HG03097 (cell line): ENCODE measurements around the gene SPAG16.
"Not testable (repeated sequence)": the region's sequence is repeated elsewhere in the genome, so short reads cannot be mapped to it uniquely, and the experiment has no call there.

ENCODE experiments used
- ATAC-seq: cut with Tn5 transposase; IDR thresholded peaks from one replicate; pipeline ENCODE4 v1.9.1; 2021; ENCODE audit not compliant: unreplicated experiment, low FRiP score

Gene SPAG16

GRCh38 chr2:213266421-213266820 is 17.8 kb upstream of the SPAG16 start:
- no peak for ATAC-seq

GRCh38 chr2:213271947-213272346 is 12.3 kb upstream of the SPAG16 start:
- ATAC-seq: no peak

GRCh38 chr2:213274143-213274542 is 10.1 kb upstream of the SPAG16 start:
- no peak for ATAC-seq

- no peak for ATAC-seq
Observed at GRCh38 chr2:213275265-213275664, 9.0 kb upstream of the SPAG16 start.

- ATAC-seq: not testable (repeated sequence)
Observed at GRCh38 chr2:213277134-213277533, 7.1 kb upstream of the SPAG16 start.

- no peak for ATAC-seq
Observed at GRCh38 chr2:213279116-213279620, 5.1 kb upstream of the SPAG16 start.

- no peak for ATAC-seq
Observed at GRCh38 chr2:213279971-213280370, 4.3 kb upstream of the SPAG16 start.

GRCh38 chr2:213281156-213281555 is 3.1 kb upstream of the SPAG16 start:
- no peak for ATAC-seq

GRCh38 chr2:213285404-213285803 is 1.1 kb downstream of the SPAG16 start:
- ATAC-seq: no peak

- ATAC-seq: no peak
Observed at GRCh38 chr2:213286161-213286560, 1.9 kb downstream of the SPAG16 start.

GRCh38 chr2:213288913-213289700 is 4.8 kb downstream of the SPAG16 start:
- no peak for ATAC-seq

GRCh38 chr2:213290501-213290900 is 6.2 kb downstream of the SPAG16 start:
- no peak for ATAC-seq

GRCh38 chr2:213296270-213296669 is 12.0 kb downstream of the SPAG16 start:
- ATAC-seq: no peak

GRCh38 chr2:213306316-213306942 is 22.2 kb downstream of the SPAG16 start:
- no peak for ATAC-seq

GRCh38 chr2:213315168-213315876 is 31.1 kb downstream of the SPAG16 start:
- ATAC-seq: no peak

- ATAC-seq: no peak
Observed at GRCh38 chr2:213316001-213316735, 31.9 kb downstream of the SPAG16 start.

GRCh38 chr2:213317929-213318328 is 33.7 kb downstream of the SPAG16 start:
- ATAC-seq: no peak

- no peak for ATAC-seq
Observed at GRCh38 chr2:213320604-213321003, 36.3 kb downstream of the SPAG16 start.

GRCh38 chr2:213336253-213336770 is 52.0 kb downstream of the SPAG16 start:
- ATAC-seq: no peak

GRCh38 chr2:213353419-213353818 is 69.2 kb downstream of the SPAG16 start:
- no peak for ATAC-seq
